NCI-H1436 treated with DMSO at 0.1 percent for 48 hours (cell line): ENCODE results near the gene CACNA2D4.
A peak's percentile ranks its signal among the peaks of the same experiment; 100 is the strongest.
"Not testable (repeated sequence)": the region's sequence is repeated elsewhere in the genome, so short reads cannot be mapped to it uniquely, and the experiment has no call there.

Experiments
- DNase-seq: peaks from one replicate; lab custom pipeline; 2025; lab: John Stamatoyannopoulos, UW

CACNA2D4 gene, protein sequence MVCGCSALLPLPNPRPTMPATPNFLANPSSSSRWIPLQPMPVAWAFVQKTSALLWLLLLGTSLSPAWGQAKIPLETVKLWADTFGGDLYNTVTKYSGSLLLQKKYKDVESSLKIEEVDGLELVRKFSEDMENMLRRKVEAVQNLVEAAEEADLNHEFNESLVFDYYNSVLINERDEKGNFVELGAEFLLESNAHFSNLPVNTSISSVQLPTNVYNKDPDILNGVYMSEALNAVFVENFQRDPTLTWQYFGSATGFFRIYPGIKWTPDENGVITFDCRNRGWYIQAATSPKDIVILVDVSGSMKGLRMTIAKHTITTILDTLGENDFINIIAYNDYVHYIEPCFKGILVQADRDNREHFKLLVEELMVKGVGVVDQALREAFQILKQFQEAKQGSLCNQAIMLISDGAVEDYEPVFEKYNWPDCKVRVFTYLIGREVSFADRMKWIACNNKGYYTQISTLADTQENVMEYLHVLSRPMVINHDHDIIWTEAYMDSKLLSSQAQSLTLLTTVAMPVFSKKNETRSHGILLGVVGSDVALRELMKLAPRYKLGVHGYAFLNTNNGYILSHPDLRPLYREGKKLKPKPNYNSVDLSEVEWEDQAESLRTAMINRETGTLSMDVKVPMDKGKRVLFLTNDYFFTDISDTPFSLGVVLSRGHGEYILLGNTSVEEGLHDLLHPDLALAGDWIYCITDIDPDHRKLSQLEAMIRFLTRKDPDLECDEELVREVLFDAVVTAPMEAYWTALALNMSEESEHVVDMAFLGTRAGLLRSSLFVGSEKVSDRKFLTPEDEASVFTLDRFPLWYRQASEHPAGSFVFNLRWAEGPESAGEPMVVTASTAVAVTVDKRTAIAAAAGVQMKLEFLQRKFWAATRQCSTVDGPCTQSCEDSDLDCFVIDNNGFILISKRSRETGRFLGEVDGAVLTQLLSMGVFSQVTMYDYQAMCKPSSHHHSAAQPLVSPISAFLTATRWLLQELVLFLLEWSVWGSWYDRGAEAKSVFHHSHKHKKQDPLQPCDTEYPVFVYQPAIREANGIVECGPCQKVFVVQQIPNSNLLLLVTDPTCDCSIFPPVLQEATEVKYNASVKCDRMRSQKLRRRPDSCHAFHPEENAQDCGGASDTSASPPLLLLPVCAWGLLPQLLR

DNA sequence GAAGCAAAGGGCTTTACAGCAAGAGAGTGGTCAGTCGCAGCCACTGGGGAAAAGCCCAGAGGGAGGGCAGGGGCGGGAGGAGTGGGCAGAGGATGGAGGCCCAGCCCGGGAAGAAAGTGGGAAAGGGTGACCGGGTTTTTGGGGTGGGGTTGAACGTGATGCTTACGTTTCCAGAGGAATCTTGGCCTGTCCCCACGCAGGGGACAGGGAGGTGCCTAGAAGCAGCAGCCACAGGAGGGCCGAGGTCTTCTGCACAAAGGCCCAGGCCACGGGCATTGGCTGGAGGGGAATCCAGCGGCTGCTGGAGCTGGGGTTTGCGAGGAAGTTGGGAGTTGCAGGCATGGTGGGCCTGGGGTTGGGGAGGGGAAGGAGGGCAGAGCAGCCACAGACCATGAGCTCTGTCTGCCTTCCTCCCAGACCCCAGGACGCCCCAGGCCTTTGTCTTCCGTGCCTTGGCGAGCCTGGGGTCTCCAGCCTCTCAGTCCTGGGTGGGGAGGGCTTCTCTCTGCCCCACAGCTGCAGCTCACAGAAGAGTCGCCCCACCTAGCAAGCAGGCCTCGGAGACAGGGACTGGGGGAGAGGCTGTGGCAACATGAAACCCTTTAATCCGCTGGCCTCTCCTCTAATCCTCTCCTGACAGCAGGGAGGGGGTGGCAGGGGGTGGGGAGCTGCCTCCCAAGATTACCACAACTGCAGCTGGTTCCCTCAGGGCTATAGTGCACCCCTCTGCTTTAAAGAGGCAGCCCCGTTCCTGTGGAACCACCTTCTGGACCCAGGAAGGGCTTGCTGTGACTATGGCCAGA is at the start of gene CACNA2D4:
CACNA2D4 (minus strand) TSS at position 572 of the 803 bp plus-strand sequence; CDS start at position 393, 179 bp downstream.
- no peak for DNase-seq

- DNase-seq, result no peak
These were observed 48.2 kb upstream of the CACNA2D4 start for GRCh38 chr12:1966561-1967226.

DNA sequence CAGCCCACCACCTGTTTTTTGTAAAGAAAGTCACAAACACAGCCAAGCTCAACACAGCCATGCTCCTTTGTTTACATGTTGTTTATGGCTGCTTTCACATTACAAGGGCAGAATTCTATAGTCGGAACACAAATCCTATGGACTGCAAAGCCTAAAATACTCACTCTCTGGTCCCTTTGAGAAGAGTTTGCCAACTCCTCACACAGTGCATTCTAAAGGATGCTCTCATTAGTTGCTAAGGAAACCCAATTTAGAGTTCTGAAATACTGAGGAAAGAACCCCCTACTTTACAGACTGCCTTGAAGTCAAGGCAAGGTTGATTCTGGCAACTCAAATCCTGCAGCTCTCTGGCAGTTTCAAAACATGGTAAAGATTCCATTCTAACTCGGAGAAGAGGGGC is 47.5 kb upstream of the CACNA2D4 start:
- no peak for DNase-seq

DNA sequence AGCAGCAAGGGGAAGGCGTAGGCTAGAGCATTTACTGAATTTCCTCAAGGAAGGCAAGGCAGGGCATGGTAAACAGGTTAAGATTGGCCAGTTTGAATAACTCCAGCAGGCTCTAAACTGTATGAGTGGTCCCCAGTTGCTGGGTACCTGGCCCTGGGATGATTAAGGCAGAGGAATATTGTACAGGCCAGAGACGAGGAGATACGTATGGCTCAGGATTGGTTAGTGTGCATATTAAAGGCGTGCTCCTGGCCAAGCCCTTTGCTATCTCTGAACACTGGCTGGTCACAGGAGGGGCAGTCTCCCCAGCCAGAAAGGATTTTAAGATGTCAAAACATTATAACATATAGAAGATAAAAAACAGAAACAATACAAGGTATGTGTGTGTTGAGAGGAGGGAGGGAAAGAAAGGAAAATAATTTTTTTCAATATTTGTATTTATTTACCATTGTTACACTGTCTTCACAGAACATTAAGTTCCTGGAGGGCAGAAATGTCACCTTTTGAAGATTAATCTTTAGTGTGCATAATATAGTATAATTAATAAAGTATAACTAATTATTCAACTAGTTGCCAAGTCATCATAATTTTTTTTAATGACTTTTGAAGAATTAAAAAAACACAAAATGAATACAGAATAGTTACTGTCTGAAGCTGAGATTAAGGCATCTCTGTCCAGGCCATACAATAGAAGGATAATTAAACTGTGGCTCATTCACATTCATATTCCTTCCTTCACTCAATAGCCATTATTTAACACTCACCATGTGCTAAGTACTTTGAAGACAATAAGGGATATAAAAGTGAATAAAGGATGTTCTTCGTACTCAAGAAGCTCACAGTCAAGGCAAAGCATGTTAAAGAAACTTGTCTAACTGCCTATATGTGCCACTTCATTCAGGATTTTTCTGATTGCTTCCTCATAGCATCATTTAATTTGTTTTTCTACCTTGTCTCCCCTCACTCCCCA is 43.9 kb upstream of the CACNA2D4 start:
- DNase-seq, result no peak

DNA sequence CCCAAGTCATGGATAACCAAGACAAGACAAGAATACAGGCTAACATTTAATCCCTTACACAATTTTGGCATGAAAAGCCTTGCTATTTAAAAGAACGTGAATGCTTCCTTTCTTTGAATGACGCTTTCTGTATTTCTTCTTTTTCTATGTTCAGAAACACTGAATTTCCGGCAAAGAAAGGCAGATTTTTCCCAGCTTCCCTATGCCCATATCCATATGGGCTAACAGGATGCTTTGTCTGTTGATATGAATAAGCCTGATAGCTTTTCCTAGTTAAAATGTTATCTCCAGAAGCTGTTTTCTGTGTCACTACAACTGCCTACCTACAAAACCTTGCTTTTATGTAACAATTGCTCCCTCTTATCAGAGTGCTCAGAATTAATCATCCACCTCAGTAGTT is 38.3 kb upstream of the CACNA2D4 start:
- DNase-seq, result no peak

- DNase-seq, result no peak
These were observed 31.5 kb upstream of the CACNA2D4 start for GRCh38 chr12:1949771-1950470.

DNA sequence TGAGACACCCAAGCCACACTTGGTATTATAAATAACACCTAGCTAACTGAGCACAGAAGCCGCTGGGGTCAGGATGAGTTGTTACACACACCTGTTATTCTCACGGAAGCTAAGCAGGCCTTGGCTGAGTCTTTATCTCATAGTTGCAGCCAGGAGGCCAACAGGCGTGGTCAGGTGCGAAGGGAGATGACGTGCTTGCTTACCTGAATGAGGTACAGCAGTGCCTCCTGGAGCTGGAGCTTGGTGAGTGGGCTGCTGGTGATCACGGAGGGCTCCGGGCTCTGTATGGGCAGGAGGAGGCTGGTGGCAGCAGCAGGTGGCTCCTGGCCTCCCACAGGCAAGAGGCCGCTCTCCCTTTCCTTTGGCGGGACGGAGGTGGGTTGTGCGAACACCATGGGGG is 30.4 kb upstream of the CACNA2D4 start:
- no peak for DNase-seq

DNA sequence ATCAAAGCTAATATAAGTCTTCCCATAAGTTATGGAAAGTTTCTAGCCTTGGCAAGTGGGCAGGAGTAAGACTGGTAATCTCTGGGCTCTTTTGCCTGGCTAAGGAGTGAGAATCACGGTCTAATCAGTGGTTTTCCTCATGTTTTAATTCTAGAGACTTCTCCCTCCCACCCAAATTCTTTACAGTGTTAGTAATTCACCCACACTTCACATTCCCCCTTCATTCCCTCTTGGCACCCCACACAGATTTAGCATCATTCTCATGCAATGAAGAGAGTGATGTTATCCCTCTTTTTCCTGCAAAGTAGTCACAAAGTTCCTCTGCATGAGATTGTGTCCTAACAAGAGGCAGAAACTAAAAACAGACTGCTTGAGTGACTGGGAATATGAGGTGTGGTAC is 28.6 kb upstream of the CACNA2D4 start:
- DNase-seq, result no peak

GRCh38 chr12:1946296-1946695 is 27.8 kb upstream of the CACNA2D4 start:
- DNase-seq, result no peak

- not testable (repeated sequence) for DNase-seq
These were observed 27.1 kb upstream of the CACNA2D4 start for GRCh38 chr12:1945502-1945901.

- DNase-seq, result peak; percentile 57
These were observed 21.6 kb upstream of the CACNA2D4 start for GRCh38 chr12:1939801-1940607.

- no peak for DNase-seq
These were observed 20.9 kb upstream of the CACNA2D4 start for GRCh38 chr12:1939331-1939730.

DNA sequence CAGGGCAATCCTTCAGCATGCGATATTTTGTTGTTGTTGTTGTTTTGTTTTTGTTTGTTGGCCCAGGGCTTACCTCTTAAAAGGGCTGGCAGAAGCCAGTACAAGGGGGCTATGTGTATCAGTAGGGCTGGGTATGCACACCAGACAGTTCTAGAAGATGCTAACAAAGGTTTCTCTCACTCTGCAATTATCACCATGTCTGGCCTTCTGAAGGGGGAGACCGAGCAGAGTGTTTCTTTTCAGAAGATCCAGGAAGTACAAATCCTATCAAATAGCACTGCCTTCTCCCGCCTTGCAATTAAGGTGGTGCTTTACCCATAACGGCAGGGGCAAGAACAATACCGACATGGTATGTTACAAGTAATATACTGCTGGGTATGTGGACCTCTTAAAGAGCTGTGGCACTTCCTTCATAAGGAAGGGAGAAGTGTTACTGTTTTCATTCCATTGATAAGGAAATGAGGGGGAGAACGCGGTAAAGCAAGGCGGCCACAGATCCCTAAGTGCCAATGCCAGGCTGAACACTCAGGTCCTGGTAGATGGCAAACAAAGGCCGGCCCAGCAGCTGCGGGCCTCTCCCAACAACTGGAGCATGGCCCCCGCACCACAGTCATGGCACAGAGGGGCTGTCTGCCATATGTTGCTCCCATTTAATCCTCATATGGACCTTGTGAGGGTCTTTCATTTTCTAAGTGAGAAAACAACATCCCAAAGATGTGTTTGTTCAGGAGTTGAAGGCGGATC is 19.2 kb upstream of the CACNA2D4 start:
- peak; percentile 20 for DNase-seq

- DNase-seq, result peak; percentile 50
These were observed 18.2 kb upstream of the CACNA2D4 start for GRCh38 chr12:1936406-1937320.

DNA sequence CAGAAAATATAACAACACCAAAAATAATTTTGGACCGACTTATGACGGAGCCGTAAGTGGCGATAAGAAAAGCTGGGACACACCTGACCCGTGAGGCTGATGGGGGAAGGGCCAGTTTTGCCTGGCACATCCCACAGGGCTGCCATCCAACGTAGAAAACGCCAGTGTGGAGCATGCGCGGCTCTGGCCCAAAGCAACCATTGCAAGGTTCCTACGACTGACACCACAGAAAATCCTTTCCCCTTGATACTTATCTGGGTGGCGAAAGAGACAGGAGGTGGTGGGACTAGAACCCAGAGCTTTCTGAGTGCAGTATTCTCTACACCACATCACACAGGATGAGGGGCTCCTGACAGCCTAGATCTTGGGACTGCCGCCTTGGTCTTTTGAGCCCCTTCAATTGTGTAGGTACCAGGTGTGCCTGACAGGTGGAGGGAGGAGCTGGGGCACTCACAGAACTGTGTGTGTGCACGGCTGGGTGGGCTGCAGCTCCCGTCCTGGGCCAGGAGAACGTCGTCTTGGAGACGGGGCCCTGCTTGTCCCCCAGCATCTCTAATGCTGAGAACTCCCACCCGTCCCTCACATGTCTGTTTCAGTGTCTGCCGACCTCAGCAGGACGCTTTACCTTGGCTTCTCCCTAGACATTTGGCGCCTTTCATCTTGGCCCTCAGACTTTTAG is 17.4 kb upstream of the CACNA2D4 start:
- no peak for DNase-seq

DNA sequence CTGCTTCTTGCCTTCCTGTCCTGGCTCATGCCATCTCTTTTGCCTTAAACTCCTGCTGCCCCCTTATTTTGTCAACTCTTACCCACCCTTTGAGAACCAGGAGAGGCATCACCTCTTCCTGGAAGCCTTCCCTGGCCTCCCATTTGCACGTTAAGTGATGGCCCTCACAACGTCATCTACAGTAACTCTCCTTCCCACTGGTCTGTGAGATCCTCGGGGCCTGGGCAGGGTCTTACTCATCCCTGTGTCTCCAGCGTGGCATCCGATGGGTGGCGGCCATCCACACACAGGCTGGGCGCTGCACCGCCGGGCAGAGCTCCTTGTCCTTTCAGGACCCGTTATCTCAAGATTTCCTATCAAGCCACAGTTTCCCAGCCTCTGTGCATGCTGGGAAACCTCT is 16.8 kb upstream of the CACNA2D4 start:
- DNase-seq, result no peak
